Fibroblast of lung (primary cell): ENCODE data around the gene C2orf76.

Source experiments
- CTCF ChIP-seq, 2 donors: IDR thresholded peaks in 1 of 2; conservative IDR thresholded peaks in 1 of 2; 1 replicate in 1 of 2; 2 replicates in 1 of 2; pipeline ENCODE4 v1.5.1; 2011 to 2012; ENCODE audit warnings: low read length in 2 of 2, control low read depth in 1 of 2, inconsistent platforms in 1 of 2, low read depth in 1 of 2, mild to moderate bottlenecking in 1 of 2
- EZH2 ChIP-seq: IDR thresholded peaks from 2 replicates; pipeline ENCODE4 v1.5.1; 2012; ENCODE audit warnings: low read length, control low read depth, mild to moderate bottlenecking; ENCODE audit errors: missing control alignments

GRCh38 chr2:119263656-119264055 lies 103.0 kb downstream of the C2orf76 start:
- TF ChIP-seq CTCF (conservative IDR thresholded peaks at IDR 0.05 in 1 of 2, IDR thresholded peaks at IDR 0.05 in 1 of 2; ENCODE audit: low read depth in 1 of 2, low read length in 2 of 2), result no peak
- TF ChIP-seq EZH2, result no peak
